Measurements from ENCODE around the gene ZFYVE19.

DNA sequence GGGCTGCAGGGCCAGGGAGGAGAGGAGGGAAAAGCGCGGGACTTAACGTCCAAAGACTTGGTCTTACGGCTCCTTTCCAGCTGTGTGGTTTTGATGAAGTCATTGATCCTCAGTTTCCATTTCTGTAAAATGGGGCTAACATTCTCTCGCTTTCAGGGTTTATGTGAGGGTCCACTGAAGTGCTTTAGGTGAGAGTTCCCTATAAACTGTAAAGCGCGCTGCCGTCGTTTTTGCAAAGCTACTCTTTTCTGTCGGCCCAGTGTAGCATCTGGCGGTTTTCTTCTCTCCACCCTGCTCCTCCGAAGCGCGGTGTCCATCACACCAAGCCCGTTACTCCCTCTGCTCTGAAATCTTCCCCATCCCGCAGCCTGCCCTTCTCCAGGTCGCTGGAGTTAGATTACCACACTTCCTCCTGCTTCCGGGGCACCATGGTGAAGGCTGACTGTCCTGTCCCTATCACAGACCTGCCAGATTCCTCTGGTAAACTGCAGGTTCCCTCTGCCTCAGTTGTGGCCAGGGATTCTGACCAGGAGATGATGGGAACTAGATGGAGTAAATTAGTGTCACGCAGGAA lies 1.1 kb downstream of the ZFYVE19 start:
- TF ChIP-seq, protein P1, sequence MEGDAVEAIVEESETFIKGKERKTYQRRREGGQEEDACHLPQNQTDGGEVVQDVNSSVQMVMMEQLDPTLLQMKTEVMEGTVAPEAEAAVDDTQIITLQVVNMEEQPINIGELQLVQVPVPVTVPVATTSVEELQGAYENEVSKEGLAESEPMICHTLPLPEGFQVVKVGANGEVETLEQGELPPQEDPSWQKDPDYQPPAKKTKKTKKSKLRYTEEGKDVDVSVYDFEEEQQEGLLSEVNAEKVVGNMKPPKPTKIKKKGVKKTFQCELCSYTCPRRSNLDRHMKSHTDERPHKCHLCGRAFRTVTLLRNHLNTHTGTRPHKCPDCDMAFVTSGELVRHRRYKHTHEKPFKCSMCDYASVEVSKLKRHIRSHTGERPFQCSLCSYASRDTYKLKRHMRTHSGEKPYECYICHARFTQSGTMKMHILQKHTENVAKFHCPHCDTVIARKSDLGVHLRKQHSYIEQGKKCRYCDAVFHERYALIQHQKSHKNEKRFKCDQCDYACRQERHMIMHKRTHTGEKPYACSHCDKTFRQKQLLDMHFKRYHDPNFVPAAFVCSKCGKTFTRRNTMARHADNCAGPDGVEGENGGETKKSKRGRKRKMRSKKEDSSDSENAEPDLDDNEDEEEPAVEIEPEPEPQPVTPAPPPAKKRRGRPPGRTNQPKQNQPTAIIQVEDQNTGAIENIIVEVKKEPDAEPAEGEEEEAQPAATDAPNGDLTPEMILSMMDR (conservative IDR thresholded peaks at IDR 0.05; ENCODE audit: low read depth, low read length): no peak
- TF ChIP-seq RCOR1 (IDR thresholded peaks at IDR 0.05; ENCODE audit: insufficient replicate concordance, low read length) (peak; percentile 36), MXI1 (IDR thresholded peaks at IDR 0.05; ENCODE audit: borderline replicate concordance, low read depth, low read length) (no peak), CEBPB (IDR thresholded peaks at IDR 0.05; ENCODE audit: low read depth, low read length) (no peak), POLR2A (IDR thresholded peaks at IDR 0.05; ENCODE audit: low read depth, low read length) (no peak), MAZ (IDR thresholded peaks at IDR 0.05; ENCODE audit: borderline replicate concordance, low read depth, low read length) (no peak), NFE2L2 (IDR thresholded peaks at IDR 0.05; ENCODE audit: low read depth, low read length) (no peak)
- TF ChIP-seq, protein P2, sequence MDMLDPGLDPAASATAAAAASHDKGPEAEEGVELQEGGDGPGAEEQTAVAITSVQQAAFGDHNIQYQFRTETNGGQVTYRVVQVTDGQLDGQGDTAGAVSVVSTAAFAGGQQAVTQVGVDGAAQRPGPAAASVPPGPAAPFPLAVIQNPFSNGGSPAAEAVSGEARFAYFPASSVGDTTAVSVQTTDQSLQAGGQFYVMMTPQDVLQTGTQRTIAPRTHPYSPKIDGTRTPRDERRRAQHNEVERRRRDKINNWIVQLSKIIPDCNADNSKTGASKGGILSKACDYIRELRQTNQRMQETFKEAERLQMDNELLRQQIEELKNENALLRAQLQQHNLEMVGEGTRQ (IDR thresholded peaks at IDR 0.05; ENCODE audit: low read depth, low read length): no peak
